ENCODE results near the gene FCHSD2. TPM values are rescaled to one million over a fixed set of nuclear protein-coding genes. Genes with fewer than 3 reads are reported as not detected.
"Not testable (repeated sequence)": the region's sequence is repeated elsewhere in the genome, so short reads cannot be mapped to it uniquely, and the experiment has no call there.

The FCHSD2 gene
- total RNA-seq, 2 donors from 2014 or later: 56.5 to 75.3 TPM

GRCh38 chr11:72828081-72828567, 314.0 kb downstream of the FCHSD2 start:
- TF ChIP-seq, protein P1, sequence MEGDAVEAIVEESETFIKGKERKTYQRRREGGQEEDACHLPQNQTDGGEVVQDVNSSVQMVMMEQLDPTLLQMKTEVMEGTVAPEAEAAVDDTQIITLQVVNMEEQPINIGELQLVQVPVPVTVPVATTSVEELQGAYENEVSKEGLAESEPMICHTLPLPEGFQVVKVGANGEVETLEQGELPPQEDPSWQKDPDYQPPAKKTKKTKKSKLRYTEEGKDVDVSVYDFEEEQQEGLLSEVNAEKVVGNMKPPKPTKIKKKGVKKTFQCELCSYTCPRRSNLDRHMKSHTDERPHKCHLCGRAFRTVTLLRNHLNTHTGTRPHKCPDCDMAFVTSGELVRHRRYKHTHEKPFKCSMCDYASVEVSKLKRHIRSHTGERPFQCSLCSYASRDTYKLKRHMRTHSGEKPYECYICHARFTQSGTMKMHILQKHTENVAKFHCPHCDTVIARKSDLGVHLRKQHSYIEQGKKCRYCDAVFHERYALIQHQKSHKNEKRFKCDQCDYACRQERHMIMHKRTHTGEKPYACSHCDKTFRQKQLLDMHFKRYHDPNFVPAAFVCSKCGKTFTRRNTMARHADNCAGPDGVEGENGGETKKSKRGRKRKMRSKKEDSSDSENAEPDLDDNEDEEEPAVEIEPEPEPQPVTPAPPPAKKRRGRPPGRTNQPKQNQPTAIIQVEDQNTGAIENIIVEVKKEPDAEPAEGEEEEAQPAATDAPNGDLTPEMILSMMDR (IDR thresholded peaks at IDR 0.05): no peak
- DNase-seq (ENCODE audit: low spot score) (no peak), ATAC-seq (ENCODE audit: insufficient number of reproducible peaks, low FRiP score, low read depth) (no peak)
- H3K27me3 ChIP-seq (replicated peaks; ENCODE audit: insufficient read depth): no peaks in the 10 kb centered on the region
- H3K4me1 ChIP-seq (ENCODE audit: control insufficient read depth in 1 of 2, low read depth in 2 of 2): peaks cover 11 to 23% of the 10 kb centered on the region in 2 donors
- H3K9me3 ChIP-seq: no peaks in the 10 kb centered on the region
- no peak overlapping the region for H3K4me3 ChIP-seq
- H3K36me3 ChIP-seq: peaks cover 3% of the 10 kb centered on the region
- no peak overlapping the region for H3K27ac ChIP-seq

- H3K4me1 ChIP-seq (ENCODE audit: control insufficient read depth in 1 of 2, low read depth in 2 of 2): peaks cover 11 to 18% of the 10 kb centered on the region in 2 donors
- not testable (repeated sequence) for H3K36me3 ChIP-seq; H3K27me3 ChIP-seq (replicated peaks; ENCODE audit: insufficient read depth); H3K27ac ChIP-seq; DNase-seq (ENCODE audit: low spot score); H3K9me3 ChIP-seq; ATAC-seq (ENCODE audit: insufficient number of reproducible peaks, low FRiP score, low read depth); H3K4me3 ChIP-seq
Measured at GRCh38 chr11:72827656-72828055, 314.5 kb downstream of the FCHSD2 start.

- Histone ChIP-seq H3K27me3 (replicated peaks; ENCODE audit: insufficient read depth) (no peaks in the 10 kb centered on the region), H3K27ac (no peak overlapping the region), H3K9me3 (no peaks in the 10 kb centered on the region), H3K4me3 (no peak overlapping the region), H3K36me3 (peaks cover 3% of the 10 kb centered on the region), H3K4me1 (ENCODE audit: control insufficient read depth in 1 of 2, low read depth in 2 of 2) (peaks cover 5 to 12% of the 10 kb centered on the region in 2 donors)
- TF ChIP-seq, protein P1 (IDR thresholded peaks at IDR 0.05): no peak
- DNase-seq (ENCODE audit: low spot score) (no peak), ATAC-seq (ENCODE audit: insufficient number of reproducible peaks, low FRiP score, low read depth) (no peak)
Measured at GRCh38 chr11:72826942-72827480, 315.1 kb downstream of the FCHSD2 start.

GRCh38 chr11:72826191-72826941, 315.8 kb downstream of the FCHSD2 start:
- TF ChIP-seq, protein P1 (IDR thresholded peaks at IDR 0.05): no peak
- no peak for DNase-seq (ENCODE audit: low spot score)
- no peak overlapping the region for H3K27ac ChIP-seq

DNA sequence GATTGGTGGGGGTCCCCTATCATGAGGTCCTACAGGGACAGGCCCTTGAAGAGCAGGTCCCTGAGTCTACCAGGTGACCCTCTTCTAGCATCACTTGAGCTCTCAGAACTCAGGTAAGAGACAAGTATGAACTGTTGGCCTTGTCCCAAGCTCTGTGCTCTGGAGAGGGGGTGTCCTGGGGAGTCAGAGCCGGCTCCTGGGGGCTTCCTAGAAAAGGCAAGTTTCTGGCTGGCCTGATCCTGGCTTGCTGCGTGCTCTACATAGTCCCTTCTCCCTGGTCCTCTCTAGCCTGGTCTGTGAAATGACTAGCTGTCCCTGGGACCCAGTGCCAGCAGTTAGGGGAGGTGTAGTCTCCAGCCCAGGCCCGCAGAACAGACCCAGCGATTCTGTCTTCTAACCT, 316.5 kb downstream of the FCHSD2 start:
- Histone ChIP-seq H3K27me3 (replicated peaks; ENCODE audit: insufficient read depth) (no peaks in the 10 kb centered on the region), H3K36me3 (peaks cover 6% of the 10 kb centered on the region), H3K9me3 (no peaks in the 10 kb centered on the region), H3K4me3 (no peak overlapping the region), H3K4me1 (ENCODE audit: control insufficient read depth in 1 of 2, low read depth in 2 of 2) (peaks cover 0 to 9% of the 10 kb centered on the region in 2 donors), H3K27ac (no peak overlapping the region)
- TF ChIP-seq, protein P1 (IDR thresholded peaks at IDR 0.05): no peak
- DNase-seq (ENCODE audit: low spot score) (no peak), ATAC-seq (ENCODE audit: insufficient number of reproducible peaks, low FRiP score, low read depth) (no peak)

More at GRCh38 chr11:72826191-72826941, 315.8 kb downstream of the FCHSD2 start:
- Histone ChIP-seq H3K36me3 (peaks cover 3% of the 10 kb centered on the region), H3K9me3 (no peaks in the 10 kb centered on the region), H3K4me1 (ENCODE audit: control insufficient read depth in 1 of 2, low read depth in 2 of 2) (peaks cover 0 to 12% of the 10 kb centered on the region in 2 donors), H3K27me3 (replicated peaks; ENCODE audit: insufficient read depth) (no peaks in the 10 kb centered on the region), H3K4me3 (no peak overlapping the region)
- no peak for ATAC-seq (ENCODE audit: insufficient number of reproducible peaks, low FRiP score, low read depth)

Data from thoracic aorta (tissue), 2 donors.